DOHH2 (cell line): ENCODE data around the gene USP9X.

Experiments used
- H3F3A ChIP-seq: fragments of 200-600 bp; sonication (generic), shearing (Covaris generic); 2 replicates; pipeline ENCODE4 v1.6.0; 2016; ENCODE audit warnings: antibody characterized with exemption, mild to moderate bottlenecking; ENCODE audit not compliant: control insufficient read depth, insufficient read depth
- H3K27ac ChIP-seq: fragments of 200-600 bp; sonication (generic); 2 replicates; pipeline ENCODE4 v1.5.1; 2014; ENCODE audit warnings: low read depth, mild to moderate bottlenecking, low read length, moderate library complexity
- H3K27me3 ChIP-seq: fragments of 200-600 bp; sonication (generic); 2 replicates; pipeline ENCODE4 v1.6.1; 2014; ENCODE audit warnings: mild to moderate bottlenecking, low read length, mixed read lengths; ENCODE audit not compliant: control insufficient read depth
- H3K36me3 ChIP-seq: fragments of 200-600 bp; sonication (generic); 2 replicates; pipeline ENCODE4 v1.6.1; 2014; ENCODE audit warnings: mild to moderate bottlenecking, low read length, moderate library complexity, mixed read lengths; ENCODE audit not compliant: control insufficient read depth
- H3K4me1 ChIP-seq: fragments of 200-600 bp; sonication (generic); 2 replicates; pipeline ENCODE4 v1.6.1; 2014; ENCODE audit warnings: mild to moderate bottlenecking, low read length, mixed read lengths; ENCODE audit not compliant: control insufficient read depth
- H3K4me2 ChIP-seq: fragments of 200-600 bp; sonication (generic); 2 replicates; pipeline ENCODE4 v1.6.0; 2014; ENCODE audit warnings: mild to moderate bottlenecking, low read length, moderate library complexity
- H3K4me3 ChIP-seq: fragments of 200-600 bp; sonication (generic); 2 replicates; pipeline ENCODE4 v1.5.1; 2014; ENCODE audit warnings: mild to moderate bottlenecking, low read length, mixed read lengths
- H3K79me2 ChIP-seq: fragments of 200-600 bp; sonication (generic); 2 replicates; pipeline ENCODE4 v1.6.1; 2014; ENCODE audit warnings: mild to moderate bottlenecking, low read length, mixed read lengths; ENCODE audit not compliant: control insufficient read depth
- H3K9me2 ChIP-seq: fragments of 200-600 bp; sonication (generic); replicated peaks from 2 replicates; pipeline ENCODE4 v1.6.1; 2014; ENCODE audit warnings: mild to moderate bottlenecking, low read length, mixed read lengths; ENCODE audit not compliant: control insufficient read depth
- H3K9me3 ChIP-seq: fragments of 200-600 bp; sonication (generic); 2 replicates; pipeline ENCODE4 v1.6.1; 2014; ENCODE audit warnings: antibody characterized with exemption, low read length, mixed read lengths; ENCODE audit not compliant: control insufficient read depth, insufficient read depth
- H4K20me1 ChIP-seq: fragments of 200-600 bp; sonication (generic); 2 replicates; pipeline ENCODE4 v1.6.0; 2014; ENCODE audit warnings: low read depth, mild to moderate bottlenecking, antibody characterized with exemption, low read length, moderate library complexity; ENCODE audit not compliant: control insufficient read depth, insufficient read depth
- EZH2phosphoT487 ChIP-seq: fragments of 200-600 bp; sonication (generic); IDR thresholded peaks from 2 replicates; pipeline ENCODE4 v1.6.1; 2017; ENCODE audit warnings: borderline replicate concordance, mild to moderate bottlenecking, antibody characterized with exemption, low read length, moderate library complexity, mixed read lengths
- TF ChIP-seq, protein P1 (sequence below): fragments of 200-600 bp; sonication (generic); IDR thresholded peaks from one replicate; pipeline ENCODE4 v1.5.1; 2014; ENCODE audit warnings: antibody characterized with exemption, mild to moderate bottlenecking, low read depth, low read length; ENCODE audit not compliant: poor library complexity, severe bottlenecking

USP9X gene

DNA sequence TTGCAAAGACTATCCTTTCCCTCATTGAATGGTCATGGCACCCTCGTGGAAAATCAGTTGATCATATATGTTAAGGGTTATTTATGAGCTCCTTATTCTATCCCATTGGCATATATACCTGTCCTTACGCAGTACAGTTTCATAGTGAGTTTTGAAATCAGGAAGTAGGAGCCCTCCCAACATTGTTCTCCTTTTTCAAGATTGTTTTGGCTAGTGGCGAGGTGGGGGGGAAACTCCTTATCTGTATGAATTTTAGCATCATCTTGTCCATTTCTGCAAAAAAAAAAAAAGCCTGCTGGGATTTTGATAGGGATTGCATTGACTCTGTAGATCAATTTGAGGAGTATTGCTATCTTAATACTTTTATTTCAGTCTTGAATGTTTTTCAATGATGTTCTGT is 2.5 kb upstream of the USP9X start:
- Histone ChIP-seq H3K79me2 (peaks cover 30% of the 10 kb centered on the region), H3K36me3 (peaks cover 13% of the 10 kb centered on the region), H3K9me3 (no peaks in the 10 kb centered on the region), H3K4me2 (peak overlapping the region; percentile 90), H3K27ac (no peak overlapping the region), H3F3A (no peaks in the 10 kb centered on the region), H4K20me1 (no peaks in the 10 kb centered on the region), H3K4me3 (peak overlapping the region; percentile 94; the same call in 1 of the 2 replicates), H3K4me1 (peaks cover 39% of the 10 kb centered on the region), H3K9me2 (no peaks in the 10 kb centered on the region), H3K27me3 (no peaks in the 10 kb centered on the region)
- no peak for TF ChIP-seq EZH2phosphoT487
- TF ChIP-seq, protein P1, sequence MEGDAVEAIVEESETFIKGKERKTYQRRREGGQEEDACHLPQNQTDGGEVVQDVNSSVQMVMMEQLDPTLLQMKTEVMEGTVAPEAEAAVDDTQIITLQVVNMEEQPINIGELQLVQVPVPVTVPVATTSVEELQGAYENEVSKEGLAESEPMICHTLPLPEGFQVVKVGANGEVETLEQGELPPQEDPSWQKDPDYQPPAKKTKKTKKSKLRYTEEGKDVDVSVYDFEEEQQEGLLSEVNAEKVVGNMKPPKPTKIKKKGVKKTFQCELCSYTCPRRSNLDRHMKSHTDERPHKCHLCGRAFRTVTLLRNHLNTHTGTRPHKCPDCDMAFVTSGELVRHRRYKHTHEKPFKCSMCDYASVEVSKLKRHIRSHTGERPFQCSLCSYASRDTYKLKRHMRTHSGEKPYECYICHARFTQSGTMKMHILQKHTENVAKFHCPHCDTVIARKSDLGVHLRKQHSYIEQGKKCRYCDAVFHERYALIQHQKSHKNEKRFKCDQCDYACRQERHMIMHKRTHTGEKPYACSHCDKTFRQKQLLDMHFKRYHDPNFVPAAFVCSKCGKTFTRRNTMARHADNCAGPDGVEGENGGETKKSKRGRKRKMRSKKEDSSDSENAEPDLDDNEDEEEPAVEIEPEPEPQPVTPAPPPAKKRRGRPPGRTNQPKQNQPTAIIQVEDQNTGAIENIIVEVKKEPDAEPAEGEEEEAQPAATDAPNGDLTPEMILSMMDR, result no peak

DNA sequence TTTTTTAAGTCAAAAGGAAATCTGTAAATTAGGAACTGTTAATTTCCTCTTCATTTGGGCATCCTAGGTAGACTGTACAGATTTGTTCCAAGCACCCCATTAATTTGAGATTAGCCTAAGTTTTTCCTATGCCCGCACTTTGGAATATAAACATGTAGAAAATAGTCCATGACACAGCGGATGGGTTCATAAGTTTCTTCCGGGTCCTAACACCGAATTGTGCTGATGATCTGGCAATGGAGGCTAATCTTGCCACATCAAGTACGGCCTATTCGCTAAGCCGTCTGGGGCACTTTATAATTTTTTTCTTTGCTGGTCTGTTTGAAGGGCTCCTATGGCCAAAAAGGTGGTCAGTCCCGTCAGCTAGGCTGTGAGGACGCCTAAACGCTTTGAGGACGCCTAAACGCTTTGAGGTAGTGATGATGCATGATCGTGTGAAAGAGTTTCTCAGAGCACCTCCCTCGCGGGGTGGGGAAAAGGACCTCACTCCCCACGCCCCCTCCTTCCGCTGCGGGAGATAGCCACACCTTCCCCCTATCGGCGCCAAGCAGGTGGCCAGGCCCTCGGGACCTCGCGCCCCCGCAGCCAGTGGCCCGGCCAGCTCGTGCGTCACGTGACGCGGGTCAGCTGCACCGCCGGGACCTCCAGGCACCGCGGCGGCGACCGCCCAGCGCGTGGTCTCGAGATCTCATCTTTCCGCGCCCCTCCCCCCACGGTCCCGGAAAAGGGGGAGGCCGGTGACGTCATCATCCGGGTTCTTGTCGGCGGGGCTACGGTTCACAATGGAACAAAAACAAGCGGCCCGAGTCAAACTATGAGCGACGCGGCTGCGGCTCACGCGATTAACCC is 977 bp upstream of the USP9X start:
- H3K4me2 ChIP-seq, result peak overlapping the region; percentile 90
- 0 out of 2 replicates have a peak, but pooled peaks cover under 1% of the 10 kb centered on the region for H4K20me1 ChIP-seq
- no peaks in the 10 kb centered on the region for H3F3A ChIP-seq
- peak overlapping the region; percentile 98 for H3K27ac ChIP-seq
- no peaks in the 10 kb centered on the region for H3K27me3 ChIP-seq
- peak overlapping the region; percentile 94 for H3K4me3 ChIP-seq
- H3K36me3 ChIP-seq, result peaks cover 28% of the 10 kb centered on the region
- H3K79me2 ChIP-seq, result peaks cover 45% of the 10 kb centered on the region
- peaks cover 52% of the 10 kb centered on the region for H3K4me1 ChIP-seq
- TF ChIP-seq, protein P1, result no peak
- TF ChIP-seq EZH2phosphoT487, result no peak
- no peaks in the 10 kb centered on the region for H3K9me2 ChIP-seq
- no peaks in the 10 kb centered on the region for H3K9me3 ChIP-seq

DNA sequence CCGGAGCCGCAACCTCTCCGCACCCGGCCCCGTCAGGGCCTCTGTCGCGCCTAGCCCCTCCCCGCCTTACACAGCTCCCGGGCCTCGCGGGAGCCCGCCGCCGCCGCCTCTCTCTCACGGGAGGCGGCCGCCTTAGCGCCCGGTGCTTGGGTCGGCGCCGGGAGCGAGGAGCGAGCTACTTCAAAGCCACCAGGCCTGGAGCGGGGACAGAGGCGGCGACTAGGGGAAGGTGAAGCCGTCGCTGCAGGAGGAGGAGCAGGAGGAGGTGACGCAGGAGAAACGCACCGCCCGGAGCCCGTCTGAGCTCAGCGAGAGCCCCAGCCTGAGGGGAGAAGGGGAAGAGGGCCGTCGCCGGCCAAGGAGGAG is 250 bp downstream of the USP9X start:
- Histone ChIP-seq H3K27ac (peak overlapping the region; percentile 98), H3K4me2 (peak overlapping the region; percentile 74), H3K9me3 (no peaks in the 10 kb centered on the region), H3K4me3 (peak overlapping the region; percentile 94), H3K36me3 (peaks cover 32% of the 10 kb centered on the region), H3K9me2 (no peaks in the 10 kb centered on the region), H4K20me1 (peaks cover 3% of the 10 kb centered on the region; the same call in 1 of the 2 replicates), H3K4me1 (peaks cover 56% of the 10 kb centered on the region), H3F3A (no peaks in the 10 kb centered on the region), H3K27me3 (no peaks in the 10 kb centered on the region), H3K79me2 (peaks cover 57% of the 10 kb centered on the region)
- TF ChIP-seq EZH2phosphoT487, result no peak
- TF ChIP-seq, protein P1, result no peak
